Measurements from ENCODE around the gene HDAC9.

Gene HDAC9

GRCh38 chr7:18526368-18526878, 30.9 kb downstream of the HDAC9 start:
- DNase-seq = no peak

- no peak for DNase-seq
Measured at GRCh38 chr7:18529239-18529638, 33.7 kb downstream of the HDAC9 start.

- no peak for DNase-seq
Measured at GRCh38 chr7:18530224-18531179, 35.0 kb downstream of the HDAC9 start.

GRCh38 chr7:18531539-18531938, 36.0 kb downstream of the HDAC9 start:
- DNase-seq = no peak

DNA sequence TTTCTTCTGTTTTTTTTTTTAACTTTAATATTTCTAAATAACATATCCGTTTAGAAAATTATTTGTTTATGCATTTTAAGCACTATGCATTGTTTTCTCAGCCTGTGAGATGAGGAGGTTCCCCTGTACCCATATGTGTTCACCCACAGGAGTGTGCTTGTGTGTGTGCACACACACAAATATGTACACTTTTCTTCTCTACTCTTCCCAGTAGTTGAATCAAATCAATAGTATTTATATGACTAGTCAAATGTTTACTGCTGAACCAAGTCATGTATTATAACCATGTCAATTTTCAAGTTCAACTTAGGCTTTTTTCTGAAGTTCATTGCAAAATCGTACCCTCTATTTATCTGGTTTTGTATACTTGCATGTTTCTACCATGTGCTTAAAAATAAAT, 37.3 kb downstream of the HDAC9 start:
- no peak for DNase-seq

GRCh38 chr7:18534481-18534880, 38.9 kb downstream of the HDAC9 start:
- no peak for DNase-seq

DNA sequence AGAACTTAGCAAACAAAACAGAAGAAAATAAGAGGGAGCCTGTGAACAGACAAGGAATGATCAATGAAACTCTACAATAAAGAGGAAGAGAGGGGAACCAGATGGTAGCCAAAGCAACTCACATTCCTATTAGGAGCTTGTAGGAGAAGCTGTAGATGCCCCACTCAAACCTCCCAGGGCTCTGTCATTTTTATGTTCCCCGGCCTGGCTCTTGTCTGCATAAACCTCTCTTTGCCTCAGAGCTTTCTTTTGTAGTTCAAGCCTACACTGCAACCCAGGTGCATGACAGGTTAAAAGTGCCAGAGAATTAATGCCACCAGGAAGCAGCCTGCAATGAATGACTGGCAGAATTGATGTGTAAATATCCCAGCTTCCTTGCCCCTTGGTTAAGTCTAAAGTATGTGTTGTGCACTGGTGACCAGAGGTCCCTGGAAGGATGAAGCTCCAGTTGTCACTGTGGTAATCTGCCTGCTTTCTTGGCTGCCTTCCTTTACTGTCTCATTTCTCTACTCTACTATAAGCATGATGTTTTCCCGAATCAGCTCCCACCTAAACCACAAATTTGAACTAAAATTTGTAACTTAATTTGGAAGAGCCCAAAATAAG, 40.4 kb downstream of the HDAC9 start:
- no peak for DNase-seq

GRCh38 chr7:18536486-18536885, 40.9 kb downstream of the HDAC9 start:
- no peak for DNase-seq

DNA sequence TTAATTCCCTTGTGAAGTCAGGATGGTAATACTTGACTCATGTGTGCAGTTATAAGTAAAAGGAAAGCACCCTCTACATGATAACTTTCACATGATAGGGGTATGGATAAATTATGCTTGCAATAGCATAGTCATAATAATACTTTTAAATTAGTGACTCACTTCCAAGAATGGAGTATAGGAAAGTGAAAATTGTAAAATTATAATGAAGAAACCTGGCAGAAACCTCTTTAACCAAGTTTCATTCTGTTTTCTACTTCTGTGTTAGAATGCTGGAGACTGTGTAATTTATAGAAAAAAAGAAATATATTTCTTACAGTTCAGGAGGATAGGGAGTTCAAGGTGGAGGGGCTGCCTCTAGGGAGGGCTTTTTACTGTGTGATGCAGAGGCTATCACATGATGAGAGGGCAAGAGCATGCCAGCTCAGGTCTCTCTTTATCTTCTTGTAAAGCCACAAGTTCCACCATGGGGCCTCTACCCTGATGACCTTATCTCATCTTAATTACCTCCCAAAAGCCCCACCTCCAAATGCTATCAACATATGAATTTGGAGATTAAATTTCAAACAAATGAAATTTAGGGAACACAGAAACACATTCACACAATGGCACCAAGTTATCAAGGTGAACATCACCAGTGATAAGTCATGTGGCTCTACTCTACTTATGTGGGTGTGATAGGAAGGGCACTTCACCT, 43.2 kb downstream of the HDAC9 start:
- peak; percentile 2 for DNase-seq

DNA sequence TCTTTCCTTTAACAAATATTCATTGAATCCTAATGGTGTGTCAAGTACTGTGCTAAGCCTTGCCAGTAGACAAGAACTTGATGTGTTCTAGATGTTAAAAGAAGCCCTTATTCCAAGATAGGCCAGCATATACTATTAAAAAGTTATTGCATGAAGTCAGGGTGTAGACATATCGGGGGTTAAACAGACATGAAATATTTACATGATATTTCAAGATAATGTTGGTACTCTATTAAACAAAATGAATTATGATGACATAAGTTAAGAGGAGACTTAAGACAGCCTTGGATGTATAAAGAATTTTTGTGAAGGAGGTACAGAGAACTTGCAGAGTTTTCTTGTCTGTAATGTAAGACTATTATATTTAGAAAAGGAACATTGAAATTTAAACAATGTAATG, 44.8 kb downstream of the HDAC9 start:
- DNase-seq = no peak

DNA sequence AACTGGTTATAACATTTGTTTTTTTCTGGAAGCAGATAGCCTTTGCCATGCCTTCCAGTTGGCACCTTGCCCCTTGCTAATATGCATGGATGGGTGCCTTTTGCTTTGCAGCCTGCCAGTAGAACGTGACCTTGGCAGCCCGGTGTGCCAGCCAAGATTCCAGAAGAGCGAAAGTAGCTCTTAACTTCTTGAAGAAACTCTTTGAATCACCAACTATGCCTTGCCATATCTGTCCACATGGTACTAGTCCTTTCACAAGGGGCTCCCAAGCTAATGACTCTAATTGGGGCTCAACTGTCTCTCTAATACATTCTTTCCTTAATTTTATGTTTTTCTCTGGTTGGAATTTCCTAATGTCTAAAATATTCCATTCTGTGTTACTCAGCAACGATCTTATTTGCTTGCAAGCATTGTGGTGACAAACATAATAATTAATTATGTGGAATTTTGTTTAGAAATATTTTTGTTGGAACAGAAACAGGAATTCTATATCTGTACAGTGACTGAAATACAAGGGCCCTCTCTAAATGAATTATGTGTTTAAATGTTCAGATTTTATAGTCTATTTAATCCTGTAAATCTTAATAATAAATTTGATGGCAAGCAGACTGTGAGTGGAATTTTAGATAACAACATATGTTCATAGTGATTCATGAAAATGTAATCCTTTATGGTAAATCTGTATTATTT, 45.8 kb downstream of the HDAC9 start:
- no peak for DNase-seq

DNA sequence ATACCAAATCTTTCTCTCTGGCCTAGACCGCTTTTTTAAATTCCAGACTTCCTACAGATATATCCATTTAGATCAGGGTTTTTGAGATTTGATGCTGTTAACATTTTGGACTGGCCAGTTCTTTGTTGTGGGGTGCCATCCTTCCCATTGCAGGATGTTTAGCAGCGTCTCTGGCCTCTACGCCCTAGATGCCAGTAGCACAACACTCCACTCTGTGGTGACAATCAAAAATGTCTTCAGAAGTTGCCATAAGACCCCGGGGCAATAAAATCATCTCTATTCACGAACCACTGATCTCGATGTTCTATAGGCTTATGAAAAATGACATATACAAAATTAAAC, 46.3 kb downstream of the HDAC9 start:
- no peak for DNase-seq

DNA sequence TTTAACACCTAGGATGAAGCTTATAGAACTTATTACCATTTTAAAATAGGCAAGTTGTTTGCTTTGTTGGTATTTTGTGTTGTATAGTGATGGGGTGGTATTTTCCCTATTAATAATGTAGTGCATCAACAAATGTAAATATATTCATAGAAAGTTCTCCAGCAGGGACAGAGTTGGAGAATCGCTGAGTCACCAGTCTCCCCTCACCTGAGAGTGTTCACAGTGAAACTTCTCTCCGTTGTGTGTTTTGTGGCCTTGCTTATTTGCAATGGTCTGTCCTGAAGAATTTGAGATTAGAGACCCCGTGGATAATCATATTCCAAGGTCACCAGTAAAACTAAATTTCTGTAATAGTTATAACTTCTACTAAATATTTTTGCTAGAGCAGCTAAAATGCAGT, 51.0 kb downstream of the HDAC9 start:
- no peak for DNase-seq

GRCh38 chr7:18547509-18548187, 52.1 kb downstream of the HDAC9 start:
- DNase-seq = no peak

DNA sequence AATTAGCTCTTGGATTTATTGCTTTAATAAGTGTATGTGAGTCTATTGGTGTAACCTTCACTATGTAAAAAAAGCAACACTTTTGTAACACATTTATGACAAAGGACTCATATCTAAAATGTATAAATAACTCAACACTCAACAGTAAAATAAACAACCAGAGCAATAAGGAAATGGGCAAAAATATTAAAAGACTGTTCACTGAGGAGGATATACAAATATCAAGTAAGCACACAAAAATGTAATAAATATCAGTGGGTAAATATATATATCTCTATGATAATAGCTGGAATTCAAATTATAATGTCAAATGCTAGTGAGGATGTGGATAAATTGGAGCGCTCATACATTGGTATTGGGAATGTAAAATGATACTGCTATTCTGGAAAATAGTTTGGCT, 53.0 kb downstream of the HDAC9 start:
- DNase-seq = no peak

- no peak for DNase-seq
Measured at GRCh38 chr7:18550574-18550973, 55.0 kb downstream of the HDAC9 start.

DNA sequence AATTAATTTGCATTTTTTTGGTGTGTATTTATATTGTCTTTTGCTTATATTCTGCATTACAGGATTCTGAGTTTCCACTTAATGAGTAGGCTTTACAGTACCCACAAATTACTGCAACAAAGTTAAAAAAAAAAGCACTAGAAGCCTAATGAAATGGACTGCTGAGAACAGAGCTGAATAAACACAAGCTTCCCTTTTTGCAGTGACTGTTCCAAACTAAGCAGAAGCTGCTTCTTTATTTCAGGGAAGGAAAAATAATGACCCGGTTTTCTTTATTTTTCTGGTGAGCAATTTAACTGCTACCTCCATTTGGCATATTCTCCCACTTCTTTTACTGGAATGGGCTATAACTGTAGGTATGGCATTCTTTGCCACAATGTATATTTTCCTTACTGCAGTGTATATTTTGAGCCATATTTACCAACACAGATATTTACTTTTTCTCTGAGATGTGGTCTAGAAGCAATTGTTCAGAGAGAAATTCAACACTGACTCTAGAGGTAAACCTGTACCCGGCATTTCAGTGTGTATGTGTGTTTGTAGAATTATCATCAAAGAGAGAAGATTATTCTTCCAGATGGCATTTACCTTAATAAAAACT, 56.9 kb downstream of the HDAC9 start:
- no peak for DNase-seq

GRCh38 chr7:18552943-18553604, 57.5 kb downstream of the HDAC9 start:
- no peak for DNase-seq

DNA sequence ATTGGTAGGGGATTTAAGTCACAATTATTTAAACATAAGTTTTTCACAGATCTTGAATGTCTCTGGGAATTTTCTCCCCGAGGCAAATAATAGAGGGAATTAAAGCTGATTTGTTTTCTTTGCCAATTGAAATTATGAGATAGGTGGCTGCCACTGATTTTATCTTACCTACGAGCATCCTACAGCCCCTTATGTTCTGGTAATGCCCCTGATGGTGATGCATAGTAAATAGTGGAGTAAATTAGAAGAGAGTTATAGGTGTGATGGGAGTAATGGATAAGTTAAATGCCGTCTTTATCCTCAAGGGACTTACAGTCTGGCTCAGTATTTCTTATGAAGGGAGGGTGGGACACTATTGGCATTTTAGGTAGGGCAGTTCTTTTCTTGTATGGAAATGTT, 58.1 kb downstream of the HDAC9 start:
- DNase-seq = no peak

DNA sequence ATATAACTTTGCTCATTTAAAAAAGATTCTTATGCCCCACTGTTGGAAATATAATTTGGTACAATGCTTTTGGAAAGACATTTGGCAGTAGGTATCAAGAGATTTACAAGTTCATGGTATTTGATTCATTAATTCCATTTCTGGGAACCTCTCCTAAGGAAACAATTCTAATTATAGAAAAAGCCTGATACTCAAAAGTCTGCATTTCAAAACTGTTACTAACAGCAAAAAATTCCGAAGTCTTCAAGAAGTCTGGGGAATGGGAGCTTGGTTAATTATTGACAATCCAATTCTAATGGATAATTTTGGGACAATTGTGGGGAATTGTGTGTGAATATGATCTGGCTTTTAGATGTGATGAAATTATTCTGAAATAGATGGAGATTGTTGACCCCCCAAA, 59.6 kb downstream of the HDAC9 start:
- DNase-seq = no peak

DNA sequence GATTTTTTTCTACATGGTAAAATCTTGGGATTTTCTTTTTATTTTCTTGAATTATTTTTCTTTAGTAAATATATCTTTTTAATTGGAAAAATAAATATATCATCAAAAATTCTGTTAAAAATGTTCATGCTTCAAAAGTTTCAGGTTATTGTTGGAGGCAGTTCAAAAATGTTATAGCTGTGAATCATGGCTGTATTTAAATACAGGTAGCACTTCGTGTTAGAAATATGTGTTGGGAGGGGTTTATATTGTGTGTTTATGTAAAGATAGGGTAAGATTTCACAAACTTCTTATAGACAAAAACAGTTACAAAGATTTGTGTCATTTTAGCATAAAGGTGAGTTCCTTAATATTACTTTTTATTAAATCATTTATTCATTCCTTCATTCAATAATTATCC, 60.4 kb downstream of the HDAC9 start:
- no peak for DNase-seq

DNA sequence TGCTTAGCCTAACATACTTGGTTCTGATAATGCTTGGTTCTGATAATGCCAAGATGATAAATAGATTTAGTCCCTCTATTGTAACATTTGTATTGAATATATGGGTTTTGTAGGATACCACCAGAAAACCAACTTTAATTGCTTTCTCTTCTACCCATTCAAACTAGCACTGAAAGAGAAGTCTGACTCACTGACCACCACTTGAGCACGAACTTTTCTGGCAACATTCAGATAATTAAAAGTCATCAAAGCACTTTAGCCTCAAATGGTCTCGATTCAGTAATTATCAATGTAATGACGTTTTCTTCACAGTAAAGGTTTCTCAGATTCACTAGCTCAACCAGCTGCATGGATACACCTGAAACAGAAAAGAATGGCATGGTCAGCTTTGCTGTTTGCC, 63.0 kb downstream of the HDAC9 start:
- no peak for DNase-seq
